Measurements from ENCODE around the gene SDF2.

The SDF2 gene

GRCh38 chr17:28624148-28624547, 37.6 kb downstream of the SDF2 start:
- TF ChIP-seq TCF4 (CRISPR knock-in tag; IDR thresholded peaks at IDR 0.05; ENCODE audit: borderline replicate concordance): no peak
- TF ChIP-seq, protein P1, sequence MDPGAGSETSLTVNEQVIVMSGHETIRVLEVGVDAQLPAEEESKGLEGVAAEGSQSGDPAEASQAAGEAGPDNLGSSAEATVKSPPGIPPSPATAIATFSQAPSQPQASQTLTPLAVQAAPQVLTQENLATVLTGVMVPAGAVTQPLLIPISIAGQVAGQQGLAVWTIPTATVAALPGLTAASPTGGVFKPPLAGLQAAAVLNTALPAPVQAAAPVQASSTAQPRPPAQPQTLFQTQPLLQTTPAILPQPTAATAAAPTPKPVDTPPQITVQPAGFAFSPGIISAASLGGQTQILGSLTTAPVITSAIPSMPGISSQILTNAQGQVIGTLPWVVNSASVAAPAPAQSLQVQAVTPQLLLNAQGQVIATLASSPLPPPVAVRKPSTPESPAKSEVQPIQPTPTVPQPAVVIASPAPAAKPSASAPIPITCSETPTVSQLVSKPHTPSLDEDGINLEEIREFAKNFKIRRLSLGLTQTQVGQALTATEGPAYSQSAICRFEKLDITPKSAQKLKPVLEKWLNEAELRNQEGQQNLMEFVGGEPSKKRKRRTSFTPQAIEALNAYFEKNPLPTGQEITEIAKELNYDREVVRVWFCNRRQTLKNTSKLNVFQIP (CRISPR knock-in tag; IDR thresholded peaks at IDR 0.05; ENCODE audit: borderline replicate concordance, low read depth): no peak
- no peak for TF ChIP-seq GLIS3 (CRISPR knock-in tag; IDR thresholded peaks at IDR 0.05)
- TF ChIP-seq, protein P2, sequence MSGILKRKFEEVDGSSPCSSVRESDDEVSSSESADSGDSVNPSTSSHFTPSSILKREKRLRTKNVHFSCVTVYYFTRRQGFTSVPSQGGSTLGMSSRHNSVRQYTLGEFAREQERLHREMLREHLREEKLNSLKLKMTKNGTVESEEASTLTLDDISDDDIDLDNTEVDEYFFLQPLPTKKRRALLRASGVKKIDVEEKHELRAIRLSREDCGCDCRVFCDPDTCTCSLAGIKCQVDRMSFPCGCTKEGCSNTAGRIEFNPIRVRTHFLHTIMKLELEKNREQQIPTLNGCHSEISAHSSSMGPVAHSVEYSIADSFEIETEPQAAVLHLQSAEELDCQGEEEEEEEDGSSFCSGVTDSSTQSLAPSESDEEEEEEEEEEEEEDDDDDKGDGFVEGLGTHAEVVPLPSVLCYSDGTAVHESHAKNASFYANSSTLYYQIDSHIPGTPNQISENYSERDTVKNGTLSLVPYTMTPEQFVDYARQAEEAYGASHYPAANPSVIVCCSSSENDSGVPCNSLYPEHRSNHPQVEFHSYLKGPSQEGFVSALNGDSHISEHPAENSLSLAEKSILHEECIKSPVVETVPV (CRISPR knock-in tag; IDR thresholded peaks at IDR 0.05): no peak
- TF ChIP-seq ZNF565 (CRISPR knock-in tag; conservative IDR thresholded peaks at IDR 0.05; ENCODE audit: low read depth): no peak
- TF ChIP-seq ZFP30 (CRISPR knock-in tag; IDR thresholded peaks at IDR 0.05): no peak
- no peak for TF ChIP-seq ZNF70 (CRISPR knock-in tag; IDR thresholded peaks at IDR 0.05)
- no peak for TF ChIP-seq BACH2 (CRISPR knock-in tag; IDR thresholded peaks at IDR 0.05; ENCODE audit: borderline replicate concordance)
- TF ChIP-seq CREB5 (CRISPR knock-in tag; IDR thresholded peaks at IDR 0.05; ENCODE audit: low read depth): no peak
- no peak for TF ChIP-seq ZNF8 (CRISPR knock-in tag; IDR thresholded peaks at IDR 0.05)
- TF ChIP-seq CSDC2 (CRISPR knock-in tag; IDR thresholded peaks at IDR 0.05): no peak
- no peak for TF ChIP-seq OSR1 (CRISPR knock-in tag; IDR thresholded peaks at IDR 0.05)
- no peak for TF ChIP-seq ISL1 (CRISPR knock-in tag; IDR thresholded peaks at IDR 0.05)
- no peak for TF ChIP-seq ZC3H10 (CRISPR knock-in tag; IDR thresholded peaks at IDR 0.05)
- no peak for TF ChIP-seq PPARA (CRISPR knock-in tag; IDR thresholded peaks at IDR 0.05; ENCODE audit: borderline replicate concordance)
- no peak for TF ChIP-seq ESRRG (CRISPR knock-in tag; IDR thresholded peaks at IDR 0.05)
- TF ChIP-seq RARB (CRISPR knock-in tag; IDR thresholded peaks at IDR 0.05): no peak
- no peak for TF ChIP-seq ARNTL (CRISPR knock-in tag; IDR thresholded peaks at IDR 0.05; ENCODE audit: borderline replicate concordance, low read depth)
- TF ChIP-seq TOX (CRISPR knock-in tag; IDR thresholded peaks at IDR 0.05; ENCODE audit: borderline replicate concordance): no peak
- no peak for TF ChIP-seq ZFP3 (CRISPR knock-in tag; IDR thresholded peaks at IDR 0.05)
- no peak for ATAC-seq

DNA sequence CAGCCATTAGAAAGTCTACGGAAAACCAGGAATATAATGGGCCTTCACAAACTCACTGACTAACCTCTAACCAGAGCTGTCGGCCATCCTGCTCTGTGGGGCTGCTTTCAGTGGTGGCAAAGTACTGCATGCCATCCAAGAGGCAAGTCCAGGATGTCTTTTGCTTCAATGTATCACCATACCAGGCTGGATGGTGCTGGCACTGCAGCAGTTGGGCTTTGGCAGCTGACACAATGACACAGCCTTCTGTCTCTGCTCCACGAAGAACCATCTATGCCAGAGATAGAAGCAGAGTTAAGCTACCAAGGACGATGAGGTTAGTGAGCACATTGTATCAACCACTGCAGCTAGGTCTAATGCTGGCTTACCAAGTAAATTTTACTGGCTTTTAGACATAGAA, 38.0 kb downstream of the SDF2 start:
- no peak for TF ChIP-seq ZFP30 (CRISPR knock-in tag; IDR thresholded peaks at IDR 0.05)
- no peak for TF ChIP-seq ZNF8 (CRISPR knock-in tag; IDR thresholded peaks at IDR 0.05)
- TF ChIP-seq ZNF565 (CRISPR knock-in tag; conservative IDR thresholded peaks at IDR 0.05; ENCODE audit: low read depth): no peak
- TF ChIP-seq, protein P1 (CRISPR knock-in tag; IDR thresholded peaks at IDR 0.05; ENCODE audit: borderline replicate concordance, low read depth): no peak
- TF ChIP-seq TOX (CRISPR knock-in tag; IDR thresholded peaks at IDR 0.05; ENCODE audit: borderline replicate concordance): no peak
- TF ChIP-seq, protein P2 (CRISPR knock-in tag; IDR thresholded peaks at IDR 0.05): no peak
- no peak for TF ChIP-seq ZFP3 (CRISPR knock-in tag; IDR thresholded peaks at IDR 0.05)
- TF ChIP-seq ZNF70 (CRISPR knock-in tag; IDR thresholded peaks at IDR 0.05): no peak
- TF ChIP-seq BACH2 (CRISPR knock-in tag; IDR thresholded peaks at IDR 0.05; ENCODE audit: borderline replicate concordance): no peak
- ATAC-seq: no peak

DNA sequence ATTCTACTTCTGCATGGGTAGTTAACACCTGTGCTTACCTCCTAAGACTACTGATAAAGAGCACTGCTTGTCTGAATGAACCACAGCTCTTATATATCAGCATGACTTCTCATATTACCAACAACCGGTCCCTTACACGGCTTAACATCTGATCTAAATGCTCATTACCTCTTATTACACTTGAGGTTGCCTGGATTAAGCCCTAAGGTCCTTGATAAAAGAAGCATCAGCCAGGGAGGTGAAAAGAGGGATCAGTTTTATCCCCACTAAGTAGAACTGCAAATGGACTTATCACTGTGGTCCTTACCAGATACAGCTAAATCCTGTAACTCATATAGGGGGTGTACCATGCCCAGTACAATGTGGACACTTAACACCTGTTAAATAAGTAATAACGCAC, 39.5 kb downstream of the SDF2 start:
- ATAC-seq: no peak
- no peak for TF ChIP-seq TOX (CRISPR knock-in tag; IDR thresholded peaks at IDR 0.05; ENCODE audit: borderline replicate concordance)
- TF ChIP-seq OSR1 (CRISPR knock-in tag; IDR thresholded peaks at IDR 0.05): no peak
- TF ChIP-seq PPARA (CRISPR knock-in tag; IDR thresholded peaks at IDR 0.05; ENCODE audit: borderline replicate concordance): no peak
- no peak for TF ChIP-seq GLIS3 (CRISPR knock-in tag; IDR thresholded peaks at IDR 0.05)
- no peak for TF ChIP-seq ESRRG (CRISPR knock-in tag; IDR thresholded peaks at IDR 0.05)
- TF ChIP-seq, protein P2 (CRISPR knock-in tag; IDR thresholded peaks at IDR 0.05): no peak
- TF ChIP-seq, protein P1 (CRISPR knock-in tag; IDR thresholded peaks at IDR 0.05; ENCODE audit: borderline replicate concordance, low read depth): no peak
- no peak for TF ChIP-seq ZC3H10 (CRISPR knock-in tag; IDR thresholded peaks at IDR 0.05)
- TF ChIP-seq ZFP3 (CRISPR knock-in tag; IDR thresholded peaks at IDR 0.05): no peak
- TF ChIP-seq CSDC2 (CRISPR knock-in tag; IDR thresholded peaks at IDR 0.05): no peak
- no peak for TF ChIP-seq ZNF565 (CRISPR knock-in tag; conservative IDR thresholded peaks at IDR 0.05; ENCODE audit: low read depth)
- no peak for TF ChIP-seq ZNF8 (CRISPR knock-in tag; IDR thresholded peaks at IDR 0.05)
- TF ChIP-seq BACH2 (CRISPR knock-in tag; IDR thresholded peaks at IDR 0.05; ENCODE audit: borderline replicate concordance): no peak
- TF ChIP-seq PATZ1 (CRISPR knock-in tag; IDR thresholded peaks at IDR 0.05; ENCODE audit: borderline replicate concordance): no peak
- no peak for TF ChIP-seq ZNF70 (CRISPR knock-in tag; IDR thresholded peaks at IDR 0.05)
- TF ChIP-seq ARNTL (CRISPR knock-in tag; IDR thresholded peaks at IDR 0.05; ENCODE audit: borderline replicate concordance, low read depth): no peak
- no peak for TF ChIP-seq RARB (CRISPR knock-in tag; IDR thresholded peaks at IDR 0.05)
